ENCODE data around the gene HIPK2. TPM values are rescaled to one million over a fixed set of nuclear protein-coding genes. Genes with fewer than 3 reads are reported as not detected.

The HIPK2 gene
- total RNA-seq, 1 donor from 2014 or later, result 5.8 TPM

GRCh38 chr7:139591550-139592195 lies 186.1 kb downstream of the HIPK2 start:
- peaks cover 24% of the 10 kb centered on the region for H3K36me3 ChIP-seq (ENCODE audit: control insufficient read depth, insufficient read depth, low read length)
- TF ChIP-seq, protein P1, sequence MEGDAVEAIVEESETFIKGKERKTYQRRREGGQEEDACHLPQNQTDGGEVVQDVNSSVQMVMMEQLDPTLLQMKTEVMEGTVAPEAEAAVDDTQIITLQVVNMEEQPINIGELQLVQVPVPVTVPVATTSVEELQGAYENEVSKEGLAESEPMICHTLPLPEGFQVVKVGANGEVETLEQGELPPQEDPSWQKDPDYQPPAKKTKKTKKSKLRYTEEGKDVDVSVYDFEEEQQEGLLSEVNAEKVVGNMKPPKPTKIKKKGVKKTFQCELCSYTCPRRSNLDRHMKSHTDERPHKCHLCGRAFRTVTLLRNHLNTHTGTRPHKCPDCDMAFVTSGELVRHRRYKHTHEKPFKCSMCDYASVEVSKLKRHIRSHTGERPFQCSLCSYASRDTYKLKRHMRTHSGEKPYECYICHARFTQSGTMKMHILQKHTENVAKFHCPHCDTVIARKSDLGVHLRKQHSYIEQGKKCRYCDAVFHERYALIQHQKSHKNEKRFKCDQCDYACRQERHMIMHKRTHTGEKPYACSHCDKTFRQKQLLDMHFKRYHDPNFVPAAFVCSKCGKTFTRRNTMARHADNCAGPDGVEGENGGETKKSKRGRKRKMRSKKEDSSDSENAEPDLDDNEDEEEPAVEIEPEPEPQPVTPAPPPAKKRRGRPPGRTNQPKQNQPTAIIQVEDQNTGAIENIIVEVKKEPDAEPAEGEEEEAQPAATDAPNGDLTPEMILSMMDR (IDR thresholded peaks at IDR 0.05; ENCODE audit: insufficient read depth, low read length, severe bottlenecking), result no peak
- DNase-seq (ENCODE audit: low read depth) (no peak), FAIRE-seq (no peak)
- H3K4me3 ChIP-seq (ENCODE audit: low read depth, low read length), result no peak overlapping the region
- no peaks in the 10 kb centered on the region for H3K27me3 ChIP-seq (ENCODE audit: control insufficient read depth, insufficient read depth, low read length)

DNA sequence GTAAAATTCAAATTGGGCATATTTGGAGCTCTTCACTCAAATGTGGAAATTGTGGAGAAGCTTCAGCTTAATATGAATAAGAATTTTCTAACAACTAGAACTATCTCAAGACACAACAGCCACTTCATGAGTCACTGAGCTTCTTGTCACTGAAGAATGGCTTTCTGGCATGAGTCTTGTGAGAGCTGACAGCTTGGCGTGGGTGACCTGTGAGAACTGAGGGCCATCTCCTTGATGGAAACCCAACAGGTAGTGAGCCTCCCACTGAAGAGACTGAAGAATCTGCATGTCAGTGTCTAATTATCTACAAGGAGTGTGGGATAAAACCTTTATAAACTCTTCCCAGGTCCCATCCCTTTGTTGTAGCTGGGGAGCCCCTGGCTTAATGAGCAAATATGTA lies 188.3 kb downstream of the HIPK2 start:
- FAIRE-seq (no peak), DNase-seq (ENCODE audit: low read depth) (no peak)
- Histone ChIP-seq H3K27me3 (ENCODE audit: control insufficient read depth, insufficient read depth, low read length) (no peaks in the 10 kb centered on the region), H3K36me3 (ENCODE audit: control insufficient read depth, insufficient read depth, low read length) (peaks cover 19% of the 10 kb centered on the region), H3K4me3 (ENCODE audit: low read depth, low read length) (no peak overlapping the region)
- TF ChIP-seq, protein P1 (IDR thresholded peaks at IDR 0.05; ENCODE audit: insufficient read depth, low read length, severe bottlenecking), result no peak

DNA sequence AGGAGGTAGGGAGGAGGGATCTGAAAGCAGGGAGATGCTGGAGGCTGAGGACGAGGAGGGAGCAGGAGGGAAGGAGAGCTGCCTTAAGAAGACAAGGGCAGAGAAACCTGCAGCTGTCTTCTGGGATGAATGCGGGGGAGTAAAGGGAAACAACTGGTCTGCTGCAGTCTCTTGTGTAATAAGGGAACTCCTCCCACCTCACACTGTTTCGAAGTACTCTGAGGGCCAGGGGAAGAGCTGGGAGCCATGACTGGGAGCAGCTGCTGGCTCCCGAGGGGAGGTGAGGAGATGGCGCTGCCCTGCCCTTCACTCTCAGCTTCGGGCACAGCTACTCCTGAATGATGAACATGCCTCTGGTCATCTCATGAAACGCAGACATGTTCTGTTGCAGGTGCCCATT lies 189.2 kb downstream of the HIPK2 start:
- no peak overlapping the region for H3K4me3 ChIP-seq (ENCODE audit: low read depth, low read length)
- peaks cover 20% of the 10 kb centered on the region for H3K36me3 ChIP-seq (ENCODE audit: control insufficient read depth, insufficient read depth, low read length)

DNA sequence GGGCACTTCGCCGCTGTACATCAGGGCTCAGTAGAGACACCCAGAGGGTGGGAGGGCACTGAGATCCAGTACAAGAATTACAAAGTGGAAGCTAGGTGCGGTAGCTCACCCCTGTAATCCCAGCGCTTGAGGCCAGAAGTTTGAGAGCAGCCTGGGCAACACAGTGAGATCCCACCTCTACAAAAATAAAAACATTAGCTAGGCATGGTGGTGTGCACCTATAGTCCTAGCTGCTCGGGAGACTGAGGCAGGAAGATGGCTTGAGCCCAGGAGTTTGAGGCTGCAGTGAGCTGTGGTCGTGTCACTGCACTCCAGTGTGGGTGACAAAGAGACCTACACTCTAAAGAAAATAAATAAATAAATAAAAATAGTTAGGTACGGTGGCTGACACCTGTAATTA lies 190.3 kb downstream of the HIPK2 start:
- no peak for FAIRE-seq

More for the DNA sequence above, 189.2 kb downstream of the HIPK2 start:
- no peak for DNase-seq (ENCODE audit: low read depth)
- no peaks in the 10 kb centered on the region for H3K27me3 ChIP-seq (ENCODE audit: control insufficient read depth, insufficient read depth, low read length)
- no peak for FAIRE-seq
- TF ChIP-seq, protein P1 (IDR thresholded peaks at IDR 0.05; ENCODE audit: insufficient read depth, low read length, severe bottlenecking), result no peak

GRCh38 chr7:139586286-139586685 lies 191.5 kb downstream of the HIPK2 start:
- Histone ChIP-seq H3K27me3 (ENCODE audit: control insufficient read depth, insufficient read depth, low read length) (no peaks in the 10 kb centered on the region), H3K36me3 (ENCODE audit: control insufficient read depth, insufficient read depth, low read length) (peaks cover 22% of the 10 kb centered on the region), H3K4me3 (ENCODE audit: low read depth, low read length) (no peak overlapping the region)
- TF ChIP-seq, protein P1 (IDR thresholded peaks at IDR 0.05; ENCODE audit: insufficient read depth, low read length, severe bottlenecking), result no peak
- FAIRE-seq, result no peak
- DNase-seq (ENCODE audit: low read depth), result no peak

More for the DNA sequence above, 190.3 kb downstream of the HIPK2 start:
- DNase-seq (ENCODE audit: low read depth), result no peak
- Histone ChIP-seq H3K36me3 (ENCODE audit: control insufficient read depth, insufficient read depth, low read length) (peaks cover 17% of the 10 kb centered on the region), H3K4me3 (ENCODE audit: low read depth, low read length) (no peak overlapping the region), H3K27me3 (ENCODE audit: control insufficient read depth, insufficient read depth, low read length) (no peaks in the 10 kb centered on the region)
- TF ChIP-seq, protein P1 (IDR thresholded peaks at IDR 0.05; ENCODE audit: insufficient read depth, low read length, severe bottlenecking), result no peak

- no peaks in the 10 kb centered on the region for H3K27me3 ChIP-seq (ENCODE audit: control insufficient read depth, insufficient read depth, low read length)
- H3K36me3 ChIP-seq (ENCODE audit: control insufficient read depth, insufficient read depth, low read length), result peaks cover 30% of the 10 kb centered on the region
- H3K4me3 ChIP-seq (ENCODE audit: low read depth, low read length), result no peak overlapping the region
- no peak for FAIRE-seq
- no peak for DNase-seq (ENCODE audit: low read depth)
- TF ChIP-seq, protein P1 (IDR thresholded peaks at IDR 0.05; ENCODE audit: insufficient read depth, low read length, severe bottlenecking), result no peak
Measured at GRCh38 chr7:139585042-139585441, 192.8 kb downstream of the HIPK2 start.

Data from bronchial epithelial cell (primary cell).